Neural cell (in vitro differentiated cells): Measurements from ENCODE around the gene TMC2. TPM values are rescaled to one million over a fixed set of nuclear protein-coding genes. Genes with fewer than 3 reads are reported as not detected.
A peak's percentile ranks its signal among the peaks of the same experiment; 100 is the strongest.

ENCODE experiments used
- H2AFZ ChIP-seq: fragments of 200-600, 300-800 bp; sonication (generic), shearing (Covaris generic); 2 replicates; pipeline ENCODE4 v1.6.0; 2014; ENCODE audit warnings: low read depth, mild to moderate bottlenecking, antibody characterized with exemption, low read length, moderate library complexity
- H3F3A ChIP-seq: fragments of 200-600 bp; shearing (Covaris generic); 2 replicates; pipeline ENCODE4 v1.6.1; 2016; ENCODE audit warnings: mild to moderate bottlenecking, moderate library complexity, mixed read lengths, antibody characterized with exemption, low read length; ENCODE audit not compliant: insufficient read depth, poor library complexity, severe bottlenecking
- H3K27ac ChIP-seq: fragments of 200-600, 300-800 bp; sonication (generic), shearing (Covaris generic); 2 replicates; pipeline ENCODE4 v1.5.1; 2014; ENCODE audit warnings: mild to moderate bottlenecking, low read length, moderate library complexity
- H3K27me3 ChIP-seq: fragments of 300-800, 200-600 bp; sonication (generic), shearing (Covaris generic); 2 replicates; pipeline ENCODE4 v1.6.0; 2014; ENCODE audit warnings: mild to moderate bottlenecking, low read depth, low read length, moderate library complexity; ENCODE audit not compliant: insufficient read depth
- H3K36me3 ChIP-seq: fragments of 300-800, 200-600 bp; sonication (generic), shearing (Covaris generic); 2 replicates; pipeline ENCODE4 v1.5.1; 2014; ENCODE audit warnings: mild to moderate bottlenecking, antibody characterized with exemption, low read length, moderate library complexity; ENCODE audit not compliant: insufficient read depth
- H3K4me2 ChIP-seq: fragments of 300-800, 200-600 bp; sonication (generic), shearing (Covaris generic); 2 replicates; pipeline ENCODE4 v1.6.0; 2014; ENCODE audit warnings: mild to moderate bottlenecking, low read length
- H3K4me3 ChIP-seq: fragments of 300-800, 200-600 bp; sonication (generic), shearing (Covaris generic); 2 replicates; pipeline ENCODE4 v1.5.1; 2014; ENCODE audit warnings: mild to moderate bottlenecking, low read length, moderate library complexity
- H3K79me2 ChIP-seq: fragments of 200-600 bp; shearing (Covaris generic); replicated peaks from 2 replicates; pipeline ENCODE4 v1.6.0; 2014; ENCODE audit warnings: mild to moderate bottlenecking, low read length, moderate library complexity; ENCODE audit not compliant: insufficient read depth
- H3K9ac ChIP-seq: fragments of 300-800, 200-600 bp; sonication (generic), shearing (Covaris generic); 2 replicates; pipeline ENCODE4 v1.6.1; 2016; ENCODE audit warnings: mild to moderate bottlenecking, low read length, mixed read lengths
- H3K9me2 ChIP-seq: fragments of 200-600 bp; shearing (Covaris generic); 2 replicates; pipeline ENCODE4 v1.6.1; 2016; ENCODE audit warnings: mild to moderate bottlenecking, low read length, mixed read lengths; ENCODE audit not compliant: insufficient read depth
- H3K9me3 ChIP-seq: fragments of 200-600, 300-800 bp; sonication (generic), shearing (Covaris generic); 2 replicates; pipeline ENCODE4 v1.6.1; 2016; ENCODE audit warnings: mild to moderate bottlenecking, mixed run types, low read length, moderate library complexity, mixed read lengths
- H4K20me1 ChIP-seq: fragments of 200-600 bp; shearing (Covaris generic); 2 replicates; pipeline ENCODE4 v1.6.1; 2016; ENCODE audit warnings: mild to moderate bottlenecking, mixed run types; ENCODE audit not compliant: insufficient read depth
- CTCF ChIP-seq: fragments of 450-650 bp; IDR thresholded peaks from 2 replicates; pipeline ENCODE4 v1.5.1; 2014; ENCODE audit warnings: antibody characterized with exemption, mild to moderate bottlenecking, moderate library complexity; ENCODE audit not compliant: poor library complexity, severe bottlenecking
- EP300 ChIP-seq: fragments of 450-650 bp; conservative IDR thresholded peaks from 2 replicates; pipeline ENCODE4 v1.6.1; 2014; ENCODE audit warnings: antibody characterized with exemption, mild to moderate bottlenecking, moderate library complexity; ENCODE audit not compliant: poor library complexity, severe bottlenecking
- EZH2 ChIP-seq: fragments of 200-600, 300-800 bp; shearing (Covaris generic), sonication (generic); IDR thresholded peaks from 2 replicates; pipeline ENCODE4 v1.6.1; 2014; ENCODE audit warnings: antibody characterized with exemption, low read length, borderline replicate concordance, mild to moderate bottlenecking; ENCODE audit not compliant: insufficient read depth, poor library complexity, severe bottlenecking
- MXI1 ChIP-seq: fragments of 450-650 bp; conservative IDR thresholded peaks from 2 replicates; pipeline ENCODE4 v1.6.1; 2014; ENCODE audit warnings: antibody characterized with exemption, mild to moderate bottlenecking; ENCODE audit not compliant: poor library complexity, severe bottlenecking
- POLR2AphosphoS5 ChIP-seq: IDR thresholded peaks from 2 replicates; pipeline ENCODE4 v1.6.1; 2012
- RAD21 ChIP-seq: fragments of 450-650 bp; conservative IDR thresholded peaks from 2 replicates; pipeline ENCODE4 v1.6.1; 2014; ENCODE audit warnings: antibody characterized with exemption, mild to moderate bottlenecking, moderate library complexity
- REST ChIP-seq: IDR thresholded peaks from 2 replicates; pipeline ENCODE4 v1.6.1; 2012; ENCODE audit warnings: borderline replicate concordance
- SMC3 ChIP-seq: fragments of 450-650 bp; conservative IDR thresholded peaks from 2 replicates; pipeline ENCODE4 v1.6.1; 2014; ENCODE audit warnings: antibody characterized with exemption, mild to moderate bottlenecking, moderate library complexity; ENCODE audit not compliant: poor library complexity
- TAF1 ChIP-seq: IDR thresholded peaks from 2 replicates; pipeline ENCODE4 v1.6.1; 2012; ENCODE audit warnings: low read depth
- polyA plus RNA-seq: library from polyadenylated mRNA; depleted of rRNA; stranded (reverse); fragments of >200 nt; gene quantifications from 2 replicates; pipeline ENCODE4 v1.2.3, GENCODE V29; 2014
- small RNA-seq, 3 experiments: library from RNA; depleted of rRNA; stranded (forward); fragments of <200 nt; gene quantifications; one replicate each; pipeline ENCODE3, GENCODE V24; 2012

TMC2 gene
- polyA plus RNA-seq, 1 donor from 2014 or later, result 0.11 TPM

- Histone ChIP-seq H3K4me3 (peak overlapping the region; percentile 70), H3K27me3 (peaks cover 50% of the 10 kb centered on the region), H3K27ac (no peak overlapping the region)
These were observed 154.8 kb downstream of the TMC2 start for GRCh38 chr20:2691127-2691526.

More at GRCh38 chr20:2691127-2691526, 154.8 kb downstream of the TMC2 start:
- no peaks in the 10 kb centered on the region for H3K79me2 ChIP-seq
- no peaks in the 10 kb centered on the region for H3K9me3 ChIP-seq
- H2AFZ ChIP-seq, result no peak overlapping the region
- TF ChIP-seq SMC3, result no peak
- no peak for TF ChIP-seq TAF1
- no peak for TF ChIP-seq MXI1
- no peak for TF ChIP-seq REST
- no peak for TF ChIP-seq POLR2AphosphoS5
- no peak for TF ChIP-seq EP300
- no peak for TF ChIP-seq CTCF
- no peak for TF ChIP-seq EZH2
- TF ChIP-seq RAD21, result no peak
- H3K9me2 ChIP-seq, result no peaks in the 10 kb centered on the region
- no peaks in the 10 kb centered on the region for H3F3A ChIP-seq
- no peak overlapping the region for H3K9ac ChIP-seq
- no peaks in the 10 kb centered on the region for H3K36me3 ChIP-seq
- H4K20me1 ChIP-seq, result no peaks in the 10 kb centered on the region
- H3K4me2 ChIP-seq, result no peak overlapping the region

Small RNA genes within 50 kb of the gene (small RNA-seq; reads per million reads assigned to genes)
- gene SNORA51, result 0 reads per million in 3 experiments
- 0 reads per million in 3 experiments for gene SNORD110
- gene SNORD56, result 0 reads per million in 3 experiments
- gene SNORD57, result 0 reads per million in 3 experiments
- 0 reads per million in 3 experiments for gene SNORD86

Other genes starting within 250 kb of the TMC2 start
- gene TGM3, start 240.6 kb upstream of the TMC2 start, polyA plus RNA-seq, result 0.10 and 0.24 TPM in 2 replicates
- gene TGM6, start 155.7 kb upstream of the TMC2 start, polyA plus RNA-seq, result not detected in 2 replicates
- 289 and 335 TPM in 2 replicates for gene SNRPB, start 65.8 kb upstream of the TMC2 start, polyA plus RNA-seq
- gene ZNF343, start 27.7 kb upstream of the TMC2 start, polyA plus RNA-seq, result 10.5 and 14.3 TPM in 2 replicates
- 184 and 188 TPM in 2 replicates for gene NOP56, start 116.1 kb downstream of the TMC2 start, polyA plus RNA-seq
- gene IDH3B, start 127.6 kb downstream of the TMC2 start, polyA plus RNA-seq, result 296 and 307 TPM in 2 replicates
- gene EBF4, start 156.2 kb downstream of the TMC2 start, polyA plus RNA-seq, result 10.3 and 13.2 TPM in 2 replicates